CD14-positive monocyte (primary cell): ENCODE results near the gene MACF1. TPM values are rescaled to one million over a fixed set of nuclear protein-coding genes. Genes with fewer than 3 reads are reported as not detected.

Source experiments
- DNase-seq, 3 donors: peaks; one replicate each; pipeline ENCODE4 v3.0.0-alpha.2; 2011 to 2022
- H2AFZ ChIP-seq: 2 replicates; pipeline ENCODE4 v1.6.0; 2012; ENCODE audit warnings: mild to moderate bottlenecking, low read depth, low read length, inconsistent platforms; ENCODE audit not compliant: insufficient read depth, poor library complexity, severe bottlenecking
- H3K27ac ChIP-seq, 2 donors: 1 replicate in 1 of 2; 2 replicates in 1 of 2; pipeline ENCODE4 v1.5.1; 2012 to 2013; ENCODE audit warnings: low read length in 2 of 2, control low read depth in 1 of 2, inconsistent platforms in 1 of 2, low read depth in 1 of 2, mild to moderate bottlenecking in 1 of 2
- H3K27me3 ChIP-seq, 2 donors: one replicate each; pipeline versions ENCODE4 v1.6.0 to v1.6.1; 2011 to 2013; ENCODE audit warnings: low read length in 2 of 2; ENCODE audit not compliant: control insufficient read depth in 2 of 2, insufficient read depth in 2 of 2
- H3K36me3 ChIP-seq, 2 donors: replicated peaks in 1 of 2; 1 replicate in 1 of 2; 2 replicates in 1 of 2; pipeline versions ENCODE4 v1.5.1 to v1.6.1; 2012 to 2013; ENCODE audit warnings: low read length in 2 of 2, control low read depth in 1 of 2, inconsistent platforms in 1 of 2, mild to moderate bottlenecking in 1 of 2; ENCODE audit not compliant: insufficient read depth in 2 of 2, control insufficient read depth in 1 of 2
- H3K4me1 ChIP-seq, 2 donors: 1 replicate in 1 of 2; 2 replicates in 1 of 2; pipeline versions ENCODE4 v1.5.1 to v1.6.1; 2012 to 2013; ENCODE audit warnings: low read length in 2 of 2, control low read depth in 1 of 2, inconsistent platforms in 1 of 2, mild to moderate bottlenecking in 1 of 2, moderate library complexity in 1 of 2; ENCODE audit not compliant: insufficient read depth in 2 of 2, control insufficient read depth in 1 of 2
- H3K4me2 ChIP-seq: replicated peaks from 2 replicates; pipeline ENCODE3; 2012; ENCODE audit warnings: low read length, moderate library complexity, mild to moderate bottlenecking; ENCODE audit not compliant: poor library complexity, severe bottlenecking; ENCODE audit errors: extremely low read depth
- H3K4me3 ChIP-seq, 3 experiments: fragments of 200-600 bp in 1 of 3; sonication (generic) in 1 of 3; replicated peaks in 1 of 3; 1 replicate in 2 of 3; 2 replicates in 1 of 3; pipeline ENCODE4 v1.5.1; 2011 to 2013; ENCODE audit warnings: low read length in 3 of 3, mild to moderate bottlenecking in 3 of 3, control low read depth in 2 of 3, low read depth in 2 of 3, inconsistent platforms in 1 of 3, moderate library complexity in 1 of 3
- H3K79me2 ChIP-seq: 2 replicates; pipeline ENCODE4 v1.6.0; 2012; ENCODE audit warnings: mild to moderate bottlenecking, control low read depth, inconsistent platforms, low read length, moderate library complexity; ENCODE audit not compliant: insufficient read depth
- H3K9ac ChIP-seq: 2 replicates; pipeline ENCODE4 v1.6.0; 2017; ENCODE audit warnings: low read length, mild to moderate bottlenecking; ENCODE audit not compliant: insufficient read depth, poor library complexity, severe bottlenecking
- H3K9me3 ChIP-seq, 2 donors: replicated peaks in 1 of 2; 1 replicate in 1 of 2; 2 replicates in 1 of 2; pipeline versions ENCODE4 v1.5.1 to v1.6.1; 2012 to 2013; ENCODE audit warnings: low read length in 2 of 2, control low read depth in 1 of 2; ENCODE audit not compliant: control insufficient read depth in 1 of 2, insufficient read depth in 1 of 2
- H4K20me1 ChIP-seq: 2 replicates; pipeline ENCODE4 v1.6.0; 2012; ENCODE audit warnings: mild to moderate bottlenecking, low read length, control low read depth, moderate library complexity; ENCODE audit not compliant: insufficient read depth
- H3K27ac Mint-ChIP-seq, 7 donors: one replicate each; pipeline ENCODE4 v1.8.0; 2020; ENCODE audit warnings: mild to moderate bottlenecking in 7 of 7, mixed read lengths in 7 of 7, moderate library complexity in 6 of 7, inconsistent platforms in 2 of 7
- H3K27me3 Mint-ChIP-seq, 3 donors: one replicate each; pipeline ENCODE4 v1.8.0; 2021 to 2022; ENCODE audit warnings: low read depth in 3 of 3, mild to moderate bottlenecking in 3 of 3, mixed read lengths in 3 of 3, moderate library complexity in 3 of 3, inconsistent platforms in 1 of 3
- H3K36me3 Mint-ChIP-seq, 2 donors: one replicate each; pipeline ENCODE4 v1.8.0; 2020; ENCODE audit warnings: mixed read lengths in 2 of 2, inconsistent platforms in 1 of 2, mild to moderate bottlenecking in 1 of 2
- H3K4me1 Mint-ChIP-seq: one replicate; pipeline ENCODE4 v1.8.0; 2020; ENCODE audit warnings: mild to moderate bottlenecking, mixed read lengths
- H3K4me3 Mint-ChIP-seq, 2 donors: one replicate each; pipeline ENCODE4 v1.8.0; 2020; ENCODE audit warnings: mild to moderate bottlenecking in 2 of 2, mixed read lengths in 2 of 2, moderate library complexity in 1 of 2
- H3K9me3 Mint-ChIP-seq, 7 donors: one replicate each; pipeline ENCODE4 v1.8.0; 2020 to 2022; ENCODE audit warnings: mixed read lengths in 7 of 7, mild to moderate bottlenecking in 6 of 7, moderate library complexity in 6 of 7, inconsistent platforms in 2 of 7
- CTCF ChIP-seq: fragments of 200-600 bp; IDR thresholded peaks from one replicate; pipeline ENCODE4 v1.8.0; 2022; ENCODE audit warnings: antibody characterized with exemption, mild to moderate bottlenecking
- WGBS: methylation state at CpG from one replicate; pipeline ENCODE4 v1.1.5; 2013; ENCODE audit warnings: missing lambda C conversion rate; ENCODE audit not compliant: insufficient coverage; 5-methylcytosine and 5-hydroxymethylcytosine counted together
- intact Hi-C, 2 donors: fragments of 100-400 bp; cut with micrococcal nuclease; formaldehyde crosslinking; loops; one replicate each; pipeline versions ENCODE4 v1.15.0 to v1.15.1; 2023
- polyA plus RNA-seq, 3 donors: library from polyadenylated mRNA; depleted of rRNA in 1 of 3; unstranded in 2 of 3; stranded (reverse) in 1 of 3; fragments of 300-500 nt in 2 of 3; fragments of >200 nt in 1 of 3; fragmentation: Illumina TruSeq in 2 of 3; gene quantifications; 1 replicate in 2 of 3; 2 replicates in 1 of 3; pipeline ENCODE4 v1.2.3, GENCODE V29; 2012 to 2021

The MACF1 gene
- polyA plus RNA-seq, 3 donors: 3.4 to 36.8 (median 4.5) TPM

GRCh38 chr1:39483276-39483675, 278.8 kb downstream of the MACF1 start:
- Mint-ChIP-seq H3K4me3 (no peak overlapping the region), H3K9me3 (no peaks in the 10 kb centered on the region), H3K36me3 (peaks cover 73 to 88% of the 10 kb centered on the region in 2 donors), H3K4me1 (no peaks in the 10 kb centered on the region), H3K27me3 (no peaks in the 10 kb centered on the region), H3K27ac (no peak overlapping the region)
- 57% methylated on average over 1 of the region's 1 CpG for WGBS
- Histone ChIP-seq H3K36me3 (peaks cover 80 to 98% of the 10 kb centered on the region in 2 donors), H2AFZ (no peak overlapping the region), H4K20me1 (no peaks in the 10 kb centered on the region), H3K4me1 (peaks cover 0 to 4% of the 10 kb centered on the region in 2 donors), H3K27ac (no peak overlapping the region), H3K9me3 (no peaks in the 10 kb centered on the region), H3K9ac (no peak overlapping the region), H3K4me2 (no peak overlapping the region), H3K79me2 (no peaks in the 10 kb centered on the region), H3K27me3 (no peaks in the 10 kb centered on the region), H3K4me3 (no peak overlapping the region)
- intact Hi-C loops: loop anchor here (10.0 kb wide), 2 partner anchors 52 to 92 kb away; partner anchors contain the start of gene PABPC4 (in 1 of the 2)
- DNase-seq: no peak
- no peak for TF ChIP-seq CTCF

GRCh38 chr1:39484564-39484963, 280.1 kb downstream of the MACF1 start:
- Histone ChIP-seq H4K20me1 (peaks cover 6% of the 10 kb centered on the region), H3K4me1 (peaks cover 8 to 13% of the 10 kb centered on the region in 2 donors), H3K9me3 (no peaks in the 10 kb centered on the region), H3K27me3 (peaks cover 0 to 3% of the 10 kb centered on the region in 2 donors), H3K27ac (no peak overlapping the region), H2AFZ (no peak overlapping the region), H3K9ac (no peak overlapping the region), H3K79me2 (no peaks in the 10 kb centered on the region), H3K36me3 (peaks cover 68 to 85% of the 10 kb centered on the region in 2 donors), H3K4me2 (no peak overlapping the region), H3K4me3 (no peak overlapping the region)
- intact Hi-C loops: loop anchor here (10.0 kb wide), 2 partner anchors 50 to 90 kb away; partner anchors contain the start of gene PABPC4 (in 1 of the 2)
- Mint-ChIP-seq H3K36me3 (peaks cover 63 to 77% of the 10 kb centered on the region in 2 donors), H3K4me1 (peaks cover 8% of the 10 kb centered on the region), H3K27me3 (peaks cover 1 to 4% (median 4%) of the 10 kb centered on the region in 3 donors), H3K9me3 (no peaks in the 10 kb centered on the region), H3K27ac (peak overlapping the region in 1 of 7 donors; percentile 66), H3K4me3 (no peak overlapping the region)
- WGBS: 98% methylated on average over 7 of the region's 7 CpGs
- DNase-seq: no peak
- no peak for TF ChIP-seq CTCF
